Measurements from ENCODE around the gene N4BP2L2. TPM values are rescaled to one million over a fixed set of nuclear protein-coding genes. Genes with fewer than 3 reads are reported as not detected.
A peak's percentile ranks its signal among the peaks of the same experiment; 100 is the strongest.

The N4BP2L2 gene
- total RNA-seq, 1 donor from 2014 or later = 47.5 TPM

GRCh38 chr13:32427852-32428580, 110.6 kb downstream of the N4BP2L2 start, which contains the start of gene N4BP2L1:
Gene N4BP2L1, minus strand, starts transcription at chr13:32428130. Its CDS starts 48 bp downstream, at chr13:32428082.
- peak; percentile 81 for ATAC-seq
- peak; percentile 99 for DNase-seq (ENCODE audit: low spot score)

- ATAC-seq (peak; percentile 59), DNase-seq (ENCODE audit: low spot score) (peak; percentile 88)
These were observed 111.4 kb downstream of the N4BP2L2 start for GRCh38 chr13:32426990-32427851.

- ATAC-seq = peak; percentile 14
- DNase-seq (ENCODE audit: low spot score) = peak; percentile 48
These were observed 112.2 kb downstream of the N4BP2L2 start for GRCh38 chr13:32426191-32426989.

- DNase-seq (ENCODE audit: low spot score) (peak; percentile 52), ATAC-seq (no peak)
These were observed 113.4 kb downstream of the N4BP2L2 start for GRCh38 chr13:32425158-32425557.

- DNase-seq (ENCODE audit: low spot score) (no peak), ATAC-seq (no peak)
These were observed 115.0 kb downstream of the N4BP2L2 start for GRCh38 chr13:32423592-32423991.

- DNase-seq (ENCODE audit: low spot score) (no peak), ATAC-seq (no peak)
These were observed 118.7 kb downstream of the N4BP2L2 start for GRCh38 chr13:32419862-32420261.

- ATAC-seq (no peak), DNase-seq (ENCODE audit: low spot score) (no peak)
These were observed 120.6 kb downstream of the N4BP2L2 start for GRCh38 chr13:32417995-32418394.

GRCh38 chr13:32415019-32415418, 123.6 kb downstream of the N4BP2L2 start:
- DNase-seq (ENCODE audit: low spot score) = peak; percentile 56
- peak; percentile 64 for ATAC-seq

- ATAC-seq = peak; percentile 77
- DNase-seq (ENCODE audit: low spot score) = peak; percentile 65
These were observed 124.0 kb downstream of the N4BP2L2 start for GRCh38 chr13:32414580-32414979.

GRCh38 chr13:32413284-32413683, 125.3 kb downstream of the N4BP2L2 start:
- ATAC-seq = peak; percentile 48

GRCh38 chr13:32409561-32410421, 128.8 kb downstream of the N4BP2L2 start:
- ATAC-seq (peak; percentile 80), DNase-seq (ENCODE audit: low spot score) (peak; percentile 81)

More at GRCh38 chr13:32413284-32413683, 125.3 kb downstream of the N4BP2L2 start:
- DNase-seq (ENCODE audit: low spot score) = no peak

- DNase-seq (ENCODE audit: low spot score) = no peak
- no peak for ATAC-seq
These were observed 129.6 kb downstream of the N4BP2L2 start for GRCh38 chr13:32409001-32409313.

GRCh38 chr13:32408296-32409000, 130.1 kb downstream of the N4BP2L2 start:
- no peak for DNase-seq (ENCODE audit: low spot score)

GRCh38 chr13:32407854-32408253, 130.7 kb downstream of the N4BP2L2 start:
- no peak for DNase-seq (ENCODE audit: low spot score)
- ATAC-seq = no peak

More at GRCh38 chr13:32408296-32409000, 130.1 kb downstream of the N4BP2L2 start:
- no peak for ATAC-seq

- no peak for DNase-seq (ENCODE audit: low spot score)
- ATAC-seq = no peak
These were observed 135.5 kb downstream of the N4BP2L2 start for GRCh38 chr13:32403108-32403507.

- ATAC-seq = no peak
These were observed 147.4 kb downstream of the N4BP2L2 start for GRCh38 chr13:32391101-32391619.

GRCh38 chr13:32390484-32390883, 148.1 kb downstream of the N4BP2L2 start:
- no peak for ATAC-seq
- DNase-seq (ENCODE audit: low spot score) = no peak

More at GRCh38 chr13:32391101-32391619, 147.4 kb downstream of the N4BP2L2 start:
- DNase-seq (ENCODE audit: low spot score) = no peak

GRCh38 chr13:32390048-32390447, 148.5 kb downstream of the N4BP2L2 start:
- ATAC-seq (no peak), DNase-seq (ENCODE audit: low spot score) (no peak)

- ATAC-seq = no peak
- DNase-seq (ENCODE audit: low spot score) = no peak
These were observed 153.2 kb downstream of the N4BP2L2 start for GRCh38 chr13:32385410-32385809.

Measured in left lobe of liver (tissue), 2 donors.